H1 (cell line): ENCODE results near the gene MAP2K5. TPM values are rescaled to one million over a fixed set of nuclear protein-coding genes. Genes with fewer than 3 reads are reported as not detected.
A peak's percentile ranks its signal among the peaks of the same experiment; 100 is the strongest.

Source experiments
- CTCF ChIA-PET: fragments of 300-600 bp; sonication (Branson Sonifier 250); formaldehyde crosslinking; loops from one replicate; lab custom pipeline; 2021; ENCODE audit not compliant: partially characterized antibody; lab: Charles Lee
- POLR2A ChIA-PET: fragments of 300-600 bp; sonication (Branson Sonifier 250); formaldehyde crosslinking; loops from one replicate; lab custom pipeline; 2021; ENCODE audit warnings: inconsistent platforms; ENCODE audit not compliant: partially characterized antibody; lab: Charles Lee
- DNase-seq, 2 experiments: peaks; one replicate each; pipeline versions ENCODE4 v3.0.0 to v3.0.0-alpha.2; 2010 to 2022; ENCODE audit warnings: low spot score in 2 of 2, low read depth in 1 of 2, mixed read lengths in 1 of 2
- FAIRE-seq: peaks from 2 replicates; lab custom pipeline; 2011; peaks lifted over from hg19 to GRCh38; lab: Jason Lieb, UNC
- H2AFZ ChIP-seq: 2 replicates; pipeline ENCODE4 v1.8.1; 2012; ENCODE audit warnings: low read length, inconsistent platforms
- H2AK5ac ChIP-seq: 2 replicates; pipeline ENCODE4 v1.6.1; 2013; ENCODE audit warnings: low read depth, low read length
- H2BK120ac ChIP-seq: replicated peaks from 2 replicates; pipeline ENCODE3; 2013; ENCODE audit warnings: low read depth, low read length, inconsistent platforms
- H2BK12ac ChIP-seq: 2 replicates; pipeline ENCODE4 v1.6.1; 2013; ENCODE audit warnings: low read depth, low read length
- H2BK15ac ChIP-seq: 2 replicates; pipeline ENCODE4 v1.6.1; 2013; ENCODE audit warnings: low read length
- H2BK20ac ChIP-seq: 2 replicates; pipeline ENCODE4 v1.6.1; 2013; ENCODE audit warnings: low read length
- H2BK5ac ChIP-seq: 2 replicates; pipeline ENCODE4 v1.6.1; 2013; ENCODE audit warnings: low read depth, low read length
- H3K14ac ChIP-seq: 2 replicates; pipeline ENCODE4 v1.6.1; 2013; ENCODE audit warnings: inconsistent platforms; ENCODE audit not compliant: insufficient read length
- H3K18ac ChIP-seq: 2 replicates; pipeline ENCODE4 v1.6.1; 2013; ENCODE audit warnings: low read length; ENCODE audit errors: extremely low read depth
- H3K23ac ChIP-seq: 2 replicates; pipeline ENCODE4 v1.6.1; 2013; ENCODE audit warnings: inconsistent platforms; ENCODE audit not compliant: insufficient read length
- H3K23me2 ChIP-seq: 2 replicates; pipeline ENCODE4 v1.6.1; 2013; ENCODE audit warnings: low read depth, low read length
- H3K27ac ChIP-seq: 2 replicates; pipeline ENCODE4 v1.6.1; 2011; ENCODE audit warnings: low read depth, low read length, inconsistent platforms
- H3K27me3 ChIP-seq, 4 experiments: replicated peaks in 1 of 4; 1 replicate in 1 of 4; 2 replicates in 3 of 4; pipeline versions ENCODE4 v1.6.1 to v1.8.1; 2011 to 2013; ENCODE audit warnings: low read length in 3 of 4, mild to moderate bottlenecking in 3 of 4, inconsistent platforms in 2 of 4, mixed read lengths in 2 of 4, moderate library complexity in 1 of 4; ENCODE audit not compliant: control insufficient read depth in 3 of 4, insufficient read depth in 3 of 4; ENCODE audit errors: extremely low read depth in 1 of 4
- H3K36me3 ChIP-seq, 4 experiments: 2 replicates each; pipeline versions ENCODE4 v1.6.1 to v1.8.1; 2011 to 2013; ENCODE audit warnings: mild to moderate bottlenecking in 4 of 4, low read length in 3 of 4, moderate library complexity in 2 of 4, control low read depth in 1 of 4, inconsistent platforms in 1 of 4; ENCODE audit not compliant: insufficient read depth in 4 of 4, control insufficient read depth in 2 of 4
- H3K4ac ChIP-seq: replicated peaks from 2 replicates; pipeline ENCODE3; 2013; ENCODE audit warnings: low read length, low read depth, mixed read lengths, inconsistent platforms; ENCODE audit not compliant: insufficient read length
- H3K4me1 ChIP-seq, 4 experiments: replicated peaks in 1 of 4; 1 replicate in 1 of 4; 2 replicates in 3 of 4; pipeline versions ENCODE4 v1.6.1 to v1.8.1; 2011 to 2013; ENCODE audit warnings: low read length in 3 of 4, inconsistent platforms in 2 of 4, mixed read lengths in 1 of 4; ENCODE audit not compliant: insufficient read depth in 4 of 4, control insufficient read depth in 3 of 4
- H3K4me2 ChIP-seq, 2 experiments: 2 replicates each; pipeline versions ENCODE4 v1.6.1 to v1.8.1; 2011 to 2013; ENCODE audit warnings: low read depth in 2 of 2, low read length in 2 of 2, control low read depth in 1 of 2, inconsistent platforms in 1 of 2, mild to moderate bottlenecking in 1 of 2; ENCODE audit not compliant: insufficient read depth in 1 of 2
- H3K4me3 ChIP-seq, 4 experiments: fragments of 200-600, 300-600 bp in 1 of 4; sonication (generic), shearing (Covaris generic), sonication (Bioruptor Twin) in 1 of 4; 2 replicates each; pipeline versions ENCODE4 v1.5.1 to v1.8.1; 2011 to 2016; ENCODE audit warnings: low read length in 4 of 4, low read depth in 3 of 4, control low read depth in 2 of 4, inconsistent platforms in 2 of 4, mild to moderate bottlenecking in 2 of 4, mixed read lengths in 1 of 4, moderate library complexity in 1 of 4; ENCODE audit not compliant: insufficient read depth in 2 of 4; ENCODE audit errors: extremely low read depth in 1 of 4
- H3K56ac ChIP-seq: replicated peaks from 2 replicates; pipeline ENCODE3; 2013; ENCODE audit warnings: low read depth, mild to moderate bottlenecking, mixed read lengths, low read length, inconsistent platforms; ENCODE audit not compliant: insufficient read length
- H3K79me1 ChIP-seq: 2 replicates; pipeline ENCODE4 v1.6.1; 2013; ENCODE audit warnings: low read depth, low read length, control low read depth
- H3K79me2 ChIP-seq, 2 experiments: 2 replicates each; pipeline versions ENCODE4 v1.6.1 to v1.8.1; 2012 to 2013; ENCODE audit warnings: low read length in 2 of 2, mild to moderate bottlenecking in 2 of 2, inconsistent platforms in 1 of 2; ENCODE audit not compliant: insufficient read depth in 2 of 2, control insufficient read depth in 1 of 2
- H3K9ac ChIP-seq, 4 experiments: replicated peaks in 1 of 4; 1 replicate in 1 of 4; 2 replicates in 3 of 4; pipeline versions ENCODE4 v1.6.1 to v1.8.1; 2011 to 2013; ENCODE audit warnings: low read depth in 3 of 4, low read length in 3 of 4, control low read depth in 2 of 4, mild to moderate bottlenecking in 2 of 4, moderate library complexity in 2 of 4, inconsistent platforms in 1 of 4; ENCODE audit errors: extremely low read depth in 1 of 4
- H3K9me3 ChIP-seq, 2 experiments: 2 replicates each; pipeline versions ENCODE4 v1.6.1 to v1.8.1; 2012 to 2013; ENCODE audit warnings: mild to moderate bottlenecking in 2 of 2, moderate library complexity in 2 of 2, control low read depth in 1 of 2, inconsistent platforms in 1 of 2, low read depth in 1 of 2, low read length in 1 of 2, mixed read lengths in 1 of 2; ENCODE audit not compliant: insufficient read depth in 2 of 2
- H4K20me1 ChIP-seq, 2 experiments: replicated peaks in 1 of 2; 2 replicates each; pipeline versions ENCODE3 to v1.8.1; 2011 to 2013; ENCODE audit warnings: inconsistent platforms in 2 of 2, low read length in 2 of 2, mild to moderate bottlenecking in 1 of 2; ENCODE audit not compliant: insufficient read depth in 2 of 2, control insufficient read depth in 1 of 2
- H4K5ac ChIP-seq: 2 replicates; pipeline ENCODE4 v1.6.1; 2013; ENCODE audit warnings: low read length, low read depth, mixed read lengths, inconsistent platforms; ENCODE audit not compliant: insufficient read length
- H4K8ac ChIP-seq: 2 replicates; pipeline ENCODE4 v1.8.0; 2013; ENCODE audit warnings: mild to moderate bottlenecking, moderate library complexity, low read length, inconsistent platforms; ENCODE audit not compliant: insufficient read depth; ENCODE audit errors: extremely low read depth
- H4K91ac ChIP-seq: replicated peaks from 2 replicates; pipeline ENCODE3; 2013; ENCODE audit warnings: low read length, mixed read lengths, inconsistent platforms; ENCODE audit not compliant: insufficient read length
- SP1 ChIP-seq: IDR thresholded peaks from 2 replicates; pipeline ENCODE4 v1.6.1; 2011; ENCODE audit warnings: low read depth, low read length
- WGBS, 2 experiments: shearing (Covaris generic) in 1 of 2; methylation state at CpG; one replicate each; pipeline versions ENCODE4 v1.1.6 to v1.1.7; 2013 to 2015; ENCODE audit warnings: low lambda C conversion rate in 2 of 2, mixed read lengths in 2 of 2, inconsistent platforms in 1 of 2, low coverage in 1 of 2, missing lambda C conversion rate in 1 of 2; ENCODE audit not compliant: insufficient replicate concordance in 2 of 2, insufficient coverage in 1 of 2, insufficient read length in 1 of 2; ENCODE audit errors: extremely low coverage in 1 of 2, missing lambda C conversion rate in 1 of 2; 5-methylcytosine and 5-hydroxymethylcytosine counted together
- polyA plus RNA-seq, 7 experiments: library from polyadenylated mRNA; depleted of rRNA in 3 of 7; stranded (reverse) in 5 of 7; unstranded in 2 of 7; fragments of >200 nt in 5 of 7; fragments of 200-250 nt in 2 of 7; gene quantifications; 1 replicate in 5 of 7; 2 replicates in 1 of 7; 4 replicates in 1 of 7; pipeline versions ENCODE4 v1.2.1 to v1.2.3, GENCODE V29; 2011 to 2013; ENCODE audit warnings: missing spikeins in 2 of 7, mixed read lengths in 2 of 7
- total RNA-seq: library from RNA; stranded (reverse); fragmentation: NEBNext Ultra II Directional; extraction: Animal tissue kit (Norgen Biotek cat#: 25700); gene quantifications from 2 replicates; pipeline ENCODE4 v1.2.1, GENCODE V29; 2021
- TF ChIP-seq, protein P1 (sequence below): IDR thresholded peaks from 2 replicates; pipeline ENCODE4 v1.6.1; 2011; ENCODE audit warnings: low read depth, mild to moderate bottlenecking, low read length; ENCODE audit not compliant: insufficient read depth

The MAP2K5 gene
- total and polyA plus RNA-seq, 2 of the 8 experiments (the other 6 are each of a cell fraction or from before 2014, with no cell fraction given), result 4.4 to 15.8 TPM

DNA sequence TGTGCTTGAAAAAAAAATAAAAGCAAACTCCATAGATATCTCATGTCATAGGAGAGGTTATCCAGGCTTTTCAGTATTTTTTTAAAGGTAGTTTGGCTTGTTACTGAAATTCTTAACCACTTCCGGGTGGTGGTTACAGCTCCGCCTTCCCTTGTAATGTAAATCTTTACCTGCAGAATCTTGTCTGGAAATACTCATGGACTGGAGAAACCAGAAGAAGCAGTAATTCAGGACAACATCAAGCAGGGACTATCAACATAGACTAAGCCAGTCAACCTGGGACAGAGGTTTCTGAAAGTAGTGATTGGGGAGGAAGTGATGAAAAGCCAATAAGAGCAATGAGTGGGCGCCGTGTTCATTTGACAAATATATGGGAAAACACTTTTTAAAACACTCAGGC, 203.9 kb downstream of the MAP2K5 start:
- no peak overlapping the region for H3K27ac ChIP-seq
- H2BK120ac ChIP-seq, result no peak overlapping the region
- ChIA-PET CTCF (no interaction called here), POLR2A (interaction anchor here (0.6 kb wide), 1 partner anchor 9 kb away, joined by 3 read pairs; no protein-coding TSS in a partner anchor)
- no peak overlapping the region for H2AK5ac ChIP-seq
- 78% methylated on average over 4 of the region's 4 CpGs; no CpG with 5 or more reads in 1 of the 2 experiments for WGBS, 2 experiments
- no peaks in the 10 kb centered on the region for H3K79me2 ChIP-seq
- H3K4ac ChIP-seq, result no peak overlapping the region
- peaks cover 0 to 12% (median 6%) of the 10 kb centered on the region in 4 experiments; a peak in 6 of 7 replicates for H3K4me1 ChIP-seq
- H4K8ac ChIP-seq, result no peak overlapping the region
- no peak overlapping the region for H3K18ac ChIP-seq
- no peak overlapping the region for H2BK5ac ChIP-seq
- no peak for DNase-seq
- H3K9ac ChIP-seq, result no peak overlapping the region
- H4K91ac ChIP-seq, result no peak overlapping the region
- H2BK15ac ChIP-seq, result no peak overlapping the region
- H3K4me2 ChIP-seq, result peak overlapping the region; percentile 4 to 49; a peak in 2 of 4 replicates
- H4K5ac ChIP-seq, result no peak overlapping the region
- no peaks in the 10 kb centered on the region for H3K9me3 ChIP-seq
- H2BK20ac ChIP-seq, result no peak overlapping the region; the same call in 1 of the 2 replicates
- no peak overlapping the region for H2AFZ ChIP-seq
- peak; percentile 7 for FAIRE-seq
- no peaks in the 10 kb centered on the region for H4K20me1 ChIP-seq
- H3K23me2 ChIP-seq, result no peaks in the 10 kb centered on the region
- no peak overlapping the region for H3K14ac ChIP-seq
- no peak overlapping the region for H3K56ac ChIP-seq
- no peaks in the 10 kb centered on the region for H3K27me3 ChIP-seq
- no peaks in the 10 kb centered on the region for H3K36me3 ChIP-seq
- H3K4me3 ChIP-seq, result peak overlapping the region in 1 of 4 experiments; percentile 16; a peak in 1 of 8 replicates
- no peak overlapping the region for H2BK12ac ChIP-seq
- no peaks in the 10 kb centered on the region for H3K79me1 ChIP-seq
- TF ChIP-seq, protein P1, sequence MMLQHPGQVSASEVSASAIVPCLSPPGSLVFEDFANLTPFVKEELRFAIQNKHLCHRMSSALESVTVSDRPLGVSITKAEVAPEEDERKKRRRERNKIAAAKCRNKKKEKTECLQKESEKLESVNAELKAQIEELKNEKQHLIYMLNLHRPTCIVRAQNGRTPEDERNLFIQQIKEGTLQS, result no peak
- 0 out of 2 replicates have a peak, but pooled peaks have one; percentile 20 for TF ChIP-seq SP1
- no peak overlapping the region for H3K23ac ChIP-seq
